ENCODE measurements around the gene FRYL. TPM values are rescaled to one million over a fixed set of nuclear protein-coding genes. Genes with fewer than 3 reads are reported as not detected.

FRYL gene
- polyA plus RNA-seq, 1 donor from 2014 or later = 64.0 TPM

DNA sequence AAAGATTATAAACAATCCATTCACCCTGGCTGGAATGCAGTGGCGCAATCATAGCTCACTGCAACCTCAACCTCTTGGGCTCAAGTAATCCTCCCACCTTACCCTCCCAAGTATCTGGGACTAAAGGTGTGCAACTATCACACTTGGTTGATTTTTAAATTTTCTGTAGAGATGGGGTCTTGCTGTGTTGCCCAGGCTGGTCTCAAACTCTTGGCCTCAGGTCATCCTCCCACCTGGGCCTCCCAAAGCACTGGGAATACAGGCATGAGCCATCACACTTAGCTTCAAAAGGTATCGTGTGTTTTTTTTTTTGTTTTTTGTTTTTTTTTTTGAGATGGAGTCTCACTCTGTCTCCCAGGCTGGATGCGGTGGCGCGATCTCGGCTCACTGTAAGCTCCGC, 71.5 kb downstream of the FRYL start:
- H3K79me2 ChIP-seq (replicated peaks; ENCODE audit: insufficient read depth, low read length) = no peaks in the 10 kb centered on the region
- H3K4me3 ChIP-seq (ENCODE audit: low read length) = no peak overlapping the region
- no peaks in the 10 kb centered on the region for H3F3A ChIP-seq (ENCODE audit: insufficient read depth, low read length, poor library complexity, severe bottlenecking)
- H3K27ac ChIP-seq (ENCODE audit: low read length) = no peak overlapping the region
- no peaks in the 10 kb centered on the region for H3K9me3 ChIP-seq (ENCODE audit: low read length)
- H3K9ac ChIP-seq (ENCODE audit: low read length) = no peak overlapping the region
- H2AFZ ChIP-seq (ENCODE audit: low read depth, low read length) = no peak overlapping the region
- H4K20me1 ChIP-seq (ENCODE audit: insufficient read depth) = no peaks in the 10 kb centered on the region
- TF ChIP-seq SMC3 (conservative IDR thresholded peaks at IDR 0.05; ENCODE audit: poor library complexity) = no peak
- H3K9me2 ChIP-seq (ENCODE audit: insufficient read depth, low read length) = no peaks in the 10 kb centered on the region
- no peaks in the 10 kb centered on the region for H3K27me3 ChIP-seq (ENCODE audit: insufficient read depth, low read depth, low read length)
- peaks cover 4% of the 10 kb centered on the region for H3K36me3 ChIP-seq (ENCODE audit: insufficient read depth, low read length)
- no peak overlapping the region for H3K4me2 ChIP-seq (ENCODE audit: low read length)

- no peak overlapping the region for H3K9ac ChIP-seq (ENCODE audit: low read length)
- no peaks in the 10 kb centered on the region for H3F3A ChIP-seq (ENCODE audit: insufficient read depth, low read length, poor library complexity, severe bottlenecking)
- no peaks in the 10 kb centered on the region for H3K27me3 ChIP-seq (ENCODE audit: insufficient read depth, low read depth, low read length)
- no peak overlapping the region for H2AFZ ChIP-seq (ENCODE audit: low read depth, low read length)
- no peaks in the 10 kb centered on the region for H3K79me2 ChIP-seq (replicated peaks; ENCODE audit: insufficient read depth, low read length)
- no peaks in the 10 kb centered on the region for H3K9me2 ChIP-seq (ENCODE audit: insufficient read depth, low read length)
- peaks cover 4% of the 10 kb centered on the region for H3K36me3 ChIP-seq (ENCODE audit: insufficient read depth, low read length)
- no peaks in the 10 kb centered on the region for H4K20me1 ChIP-seq (ENCODE audit: insufficient read depth)
- H3K4me3 ChIP-seq (ENCODE audit: low read length) = no peak overlapping the region
- no peak overlapping the region for H3K27ac ChIP-seq (ENCODE audit: low read length)
- H3K4me2 ChIP-seq (ENCODE audit: low read length) = no peak overlapping the region
- TF ChIP-seq POLR2AphosphoS5 (IDR thresholded peaks at IDR 0.05) (no peak), RAD21 (conservative IDR thresholded peaks at IDR 0.05) (no peak), EZH2 (IDR thresholded peaks at IDR 0.05; ENCODE audit: borderline replicate concordance, insufficient read depth, low read length, poor library complexity, severe bottlenecking) (no peak)
- no peaks in the 10 kb centered on the region for H3K9me3 ChIP-seq (ENCODE audit: low read length)
Measured at GRCh38 chr4:48706736-48707135, 73.3 kb downstream of the FRYL start.

DNA sequence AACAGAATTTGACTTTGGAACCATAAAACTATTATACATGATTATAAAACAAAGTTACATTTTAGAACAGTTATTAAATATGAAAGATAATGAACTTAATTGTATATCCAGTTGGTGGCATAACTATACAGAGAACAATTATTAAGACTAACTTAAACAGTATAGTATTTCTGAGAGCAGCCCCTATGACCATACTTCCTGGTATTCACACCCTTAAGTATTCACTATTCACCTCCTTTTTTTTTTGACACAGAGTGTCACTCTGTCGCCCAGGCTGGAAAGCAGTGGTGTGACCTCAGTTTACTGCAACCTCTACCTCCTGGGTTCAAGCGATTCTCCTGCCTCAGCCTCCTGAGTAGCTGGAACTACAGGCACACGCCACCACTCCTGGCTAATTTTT, 74.5 kb downstream of the FRYL start:
- Histone ChIP-seq H3K27me3 (ENCODE audit: insufficient read depth, low read depth, low read length) (no peaks in the 10 kb centered on the region), H4K20me1 (ENCODE audit: insufficient read depth) (no peaks in the 10 kb centered on the region), H2AFZ (ENCODE audit: low read depth, low read length) (no peak overlapping the region), H3K4me2 (ENCODE audit: low read length) (no peak overlapping the region), H3K4me3 (ENCODE audit: low read length) (no peak overlapping the region), H3K36me3 (ENCODE audit: insufficient read depth, low read length) (peaks cover 4% of the 10 kb centered on the region), H3K9me3 (ENCODE audit: low read length) (no peaks in the 10 kb centered on the region), H3K9me2 (ENCODE audit: insufficient read depth, low read length) (no peaks in the 10 kb centered on the region), H3K79me2 (replicated peaks; ENCODE audit: insufficient read depth, low read length) (peaks cover 5% of the 10 kb centered on the region), H3F3A (ENCODE audit: insufficient read depth, low read length, poor library complexity, severe bottlenecking) (no peaks in the 10 kb centered on the region), H3K9ac (ENCODE audit: low read length) (no peak overlapping the region), H3K27ac (ENCODE audit: low read length) (no peak overlapping the region)
- TF ChIP-seq MXI1 (conservative IDR thresholded peaks at IDR 0.05; ENCODE audit: poor library complexity, severe bottlenecking) = no peak
- no peak for TF ChIP-seq CTCF (IDR thresholded peaks at IDR 0.05; ENCODE audit: poor library complexity, severe bottlenecking)
- TF ChIP-seq RAD21 (conservative IDR thresholded peaks at IDR 0.05) = no peak
- TF ChIP-seq EP300 (conservative IDR thresholded peaks at IDR 0.05; ENCODE audit: poor library complexity, severe bottlenecking) = no peak
- no peak for TF ChIP-seq POLR2AphosphoS5 (IDR thresholded peaks at IDR 0.05)
- TF ChIP-seq EZH2 (IDR thresholded peaks at IDR 0.05; ENCODE audit: borderline replicate concordance, insufficient read depth, low read length, poor library complexity, severe bottlenecking) = no peak
